Vagina (tissue), 2 donors: ENCODE measurements around the gene POU1F1. TPM values are rescaled to one million over a fixed set of nuclear protein-coding genes. Genes with fewer than 3 reads are reported as not detected.

ENCODE experiments used
- DNase-seq, 2 donors: peaks; one replicate each; pipeline ENCODE4 v3.0.0-alpha.2; 2017; ENCODE audit errors: extremely low spot score in 2 of 2
- H3K27ac ChIP-seq: fragments of 200-600 bp; sonication (generic); one replicate; pipeline ENCODE4 v1.5.1; 2019
- H3K27me3 ChIP-seq: fragments of 200-600 bp; sonication (generic); one replicate; pipeline ENCODE4 v1.5.1; 2019
- H3K36me3 ChIP-seq, 2 donors: fragments of 200-600 bp; sonication (generic); one replicate each; pipeline ENCODE4 v1.5.1; 2017 to 2019
- H3K4me1 ChIP-seq: fragments of 200-600 bp; sonication (generic); one replicate; pipeline ENCODE4 v1.5.1; 2019
- H3K4me3 ChIP-seq, 2 donors: fragments of 200-600 bp; sonication (generic); 1 replicate in 1 of 2; 2 replicates in 1 of 2; pipeline ENCODE4 v1.5.1; 2016 to 2019
- H3K9me3 ChIP-seq: fragments of 200-600 bp; sonication (generic); one replicate; pipeline ENCODE4 v1.5.1; 2019
- POLR2A ChIP-seq, 2 donors: fragments of 450-650 bp; IDR thresholded peaks; one replicate each; pipeline ENCODE4 v1.6.1; 2017; ENCODE audit warnings: antibody characterized with exemption in 2 of 2, mild to moderate bottlenecking in 2 of 2, moderate library complexity in 2 of 2
- POLR2AphosphoS5 ChIP-seq, 2 donors: sonication (generic); formaldehyde crosslinking; IDR thresholded peaks; one replicate each; pipeline ENCODE4 v1.9.0; 2017; ENCODE audit warnings: antibody characterized with exemption in 2 of 2, mild to moderate bottlenecking in 2 of 2, low read depth in 1 of 2; ENCODE audit not compliant: insufficient read depth in 1 of 2
- intact Hi-C: fragments of 100-400 bp; cut with DNase I; formaldehyde crosslinking; loops from one replicate; pipeline ENCODE4 v1.15.1; 2023
- total RNA-seq: library from RNA; depleted of rRNA; stranded (reverse); fragments of >200 nt; gene quantifications from one replicate; pipeline ENCODE4 v1.2.3, GENCODE V29; 2016
- TF ChIP-seq, protein P1 (sequence below), 3 experiments: fragments of 450-650 bp in 2 of 3; fragments of 200-600 bp in 1 of 3; sonication (generic) in 1 of 3; IDR thresholded peaks; one replicate each; pipeline ENCODE4 v1.5.1; 2017 to 2019; ENCODE audit warnings: antibody characterized with exemption in 3 of 3, mild to moderate bottlenecking in 2 of 3, moderate library complexity in 2 of 3

POU1F1 gene
- total RNA-seq, 1 donor from 2014 or later = not detected

GRCh38 chr3:87270908-87271700, 5.3 kb downstream of the POU1F1 start:
- Histone ChIP-seq H3K9me3 (no peaks in the 10 kb centered on the region), H3K4me3 (no peak overlapping the region)

GRCh38 chr3:87269723-87270122, 6.7 kb downstream of the POU1F1 start:
- intact Hi-C loops = no loop called here

More at GRCh38 chr3:87270908-87271700, 5.3 kb downstream of the POU1F1 start:
- intact Hi-C loops = no loop called here
- Histone ChIP-seq H3K36me3 (no peaks in the 10 kb centered on the region), H3K27ac (no peak overlapping the region), H3K4me1 (no peaks in the 10 kb centered on the region), H3K27me3 (no peaks in the 10 kb centered on the region)
- TF ChIP-seq POLR2AphosphoS5 (IDR thresholded peaks at IDR 0.05; ENCODE audit: insufficient read depth in 1 of 2, low read depth in 1 of 2) (no peak), POLR2A (IDR thresholded peaks at IDR 0.05) (no peak)
- TF ChIP-seq, protein P1, sequence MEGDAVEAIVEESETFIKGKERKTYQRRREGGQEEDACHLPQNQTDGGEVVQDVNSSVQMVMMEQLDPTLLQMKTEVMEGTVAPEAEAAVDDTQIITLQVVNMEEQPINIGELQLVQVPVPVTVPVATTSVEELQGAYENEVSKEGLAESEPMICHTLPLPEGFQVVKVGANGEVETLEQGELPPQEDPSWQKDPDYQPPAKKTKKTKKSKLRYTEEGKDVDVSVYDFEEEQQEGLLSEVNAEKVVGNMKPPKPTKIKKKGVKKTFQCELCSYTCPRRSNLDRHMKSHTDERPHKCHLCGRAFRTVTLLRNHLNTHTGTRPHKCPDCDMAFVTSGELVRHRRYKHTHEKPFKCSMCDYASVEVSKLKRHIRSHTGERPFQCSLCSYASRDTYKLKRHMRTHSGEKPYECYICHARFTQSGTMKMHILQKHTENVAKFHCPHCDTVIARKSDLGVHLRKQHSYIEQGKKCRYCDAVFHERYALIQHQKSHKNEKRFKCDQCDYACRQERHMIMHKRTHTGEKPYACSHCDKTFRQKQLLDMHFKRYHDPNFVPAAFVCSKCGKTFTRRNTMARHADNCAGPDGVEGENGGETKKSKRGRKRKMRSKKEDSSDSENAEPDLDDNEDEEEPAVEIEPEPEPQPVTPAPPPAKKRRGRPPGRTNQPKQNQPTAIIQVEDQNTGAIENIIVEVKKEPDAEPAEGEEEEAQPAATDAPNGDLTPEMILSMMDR (IDR thresholded peaks at IDR 0.05) = no peak
- no peak for DNase-seq

DNA sequence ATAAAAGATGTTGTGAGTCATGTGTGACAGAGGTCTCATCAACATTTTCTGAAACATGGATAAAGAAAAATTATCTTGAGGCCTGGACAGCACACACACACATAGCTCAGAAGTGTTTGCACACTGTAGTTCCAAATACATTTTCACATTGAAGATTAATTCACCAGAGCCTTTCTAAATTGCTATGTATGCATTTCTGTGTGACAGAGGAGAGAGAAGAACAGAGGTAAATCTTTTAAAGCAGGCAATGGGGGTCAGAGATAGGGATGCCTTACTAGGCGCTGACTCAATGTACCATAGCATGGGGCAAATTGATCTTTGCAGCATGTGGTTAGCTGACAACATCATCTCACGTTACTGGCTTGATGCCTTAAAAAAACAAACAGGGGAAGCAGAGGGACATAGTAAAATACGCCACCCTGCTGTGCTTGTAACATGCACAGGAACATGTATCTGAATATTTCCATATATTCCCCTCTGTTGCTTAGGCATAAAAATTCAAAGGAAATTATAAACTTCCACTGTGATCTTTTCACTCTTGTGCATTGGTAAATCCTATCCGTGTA, 7.7 kb downstream of the POU1F1 start:
- intact Hi-C loops = no loop called here
- DNase-seq = no peak

More at GRCh38 chr3:87269723-87270122, 6.7 kb downstream of the POU1F1 start:
- Histone ChIP-seq H3K9me3 (no peaks in the 10 kb centered on the region), H3K27me3 (no peaks in the 10 kb centered on the region), H3K4me1 (no peaks in the 10 kb centered on the region), H3K36me3 (no peaks in the 10 kb centered on the region), H3K4me3 (no peak overlapping the region), H3K27ac (no peak overlapping the region)
- no peak for DNase-seq
- TF ChIP-seq POLR2AphosphoS5 (IDR thresholded peaks at IDR 0.05; ENCODE audit: insufficient read depth in 1 of 2, low read depth in 1 of 2) = no peak
- no peak for TF ChIP-seq POLR2A (IDR thresholded peaks at IDR 0.05)
- TF ChIP-seq, protein P1 (IDR thresholded peaks at IDR 0.05) = no peak

GRCh38 chr3:87267953-87268645, 8.3 kb downstream of the POU1F1 start:
- no peaks in the 10 kb centered on the region for H3K4me1 ChIP-seq
- H3K27me3 ChIP-seq = no peaks in the 10 kb centered on the region
- no peak for DNase-seq
- H3K36me3 ChIP-seq = no peaks in the 10 kb centered on the region
- intact Hi-C loops = no loop called here
- no peak overlapping the region for H3K27ac ChIP-seq
- TF ChIP-seq POLR2AphosphoS5 (IDR thresholded peaks at IDR 0.05; ENCODE audit: insufficient read depth in 1 of 2, low read depth in 1 of 2) (no peak), POLR2A (IDR thresholded peaks at IDR 0.05) (no peak)
- TF ChIP-seq, protein P1 (IDR thresholded peaks at IDR 0.05) = no peak
- no peaks in the 10 kb centered on the region for H3K9me3 ChIP-seq
- H3K4me3 ChIP-seq = no peak overlapping the region

More for the DNA sequence above, 7.7 kb downstream of the POU1F1 start:
- TF ChIP-seq POLR2AphosphoS5 (IDR thresholded peaks at IDR 0.05; ENCODE audit: insufficient read depth in 1 of 2, low read depth in 1 of 2) (no peak), POLR2A (IDR thresholded peaks at IDR 0.05) (no peak)
- TF ChIP-seq, protein P1 (IDR thresholded peaks at IDR 0.05) = no peak
- Histone ChIP-seq H3K27me3 (no peaks in the 10 kb centered on the region), H3K27ac (no peak overlapping the region), H3K4me1 (no peaks in the 10 kb centered on the region), H3K36me3 (no peaks in the 10 kb centered on the region), H3K9me3 (no peaks in the 10 kb centered on the region), H3K4me3 (no peak overlapping the region)
